GM10248 (cell line): ENCODE results near the gene KCNMB1.

ENCODE experiments used
- CTCF ChIA-PET: fragments of 300-600 bp; sonication (Branson Sonifier 250); formaldehyde crosslinking; extraction: SDS; loops from one replicate; lab custom pipeline; 2021; ENCODE audit warnings: antibody characterized with exemption; lab: Yijun Ruan, JAX
- POLR2A ChIA-PET: fragments of 350-650 bp; sonication (Branson Sonifier 250); formaldehyde crosslinking; extraction: SDS; loops from one replicate; lab custom pipeline; 2020; ENCODE audit warnings: antibody characterized with exemption; lab: Yijun Ruan, JAX
- DNase-seq: peaks from one replicate; pipeline ENCODE4 v3.0.0; 2012; ENCODE audit errors: extremely low spot score
- TF ChIP-seq, protein P1 (sequence below): IDR thresholded peaks from 2 replicates; pipeline ENCODE4 v1.5.1; 2012; ENCODE audit warnings: mild to moderate bottlenecking, low read depth; ENCODE audit errors: extremely low read depth, missing control alignments, control extremely low read depth

KCNMB1 gene

GRCh38 chr5:170348137-170348633, 41.0 kb downstream of the KCNMB1 start:
- TF ChIP-seq, protein P1, sequence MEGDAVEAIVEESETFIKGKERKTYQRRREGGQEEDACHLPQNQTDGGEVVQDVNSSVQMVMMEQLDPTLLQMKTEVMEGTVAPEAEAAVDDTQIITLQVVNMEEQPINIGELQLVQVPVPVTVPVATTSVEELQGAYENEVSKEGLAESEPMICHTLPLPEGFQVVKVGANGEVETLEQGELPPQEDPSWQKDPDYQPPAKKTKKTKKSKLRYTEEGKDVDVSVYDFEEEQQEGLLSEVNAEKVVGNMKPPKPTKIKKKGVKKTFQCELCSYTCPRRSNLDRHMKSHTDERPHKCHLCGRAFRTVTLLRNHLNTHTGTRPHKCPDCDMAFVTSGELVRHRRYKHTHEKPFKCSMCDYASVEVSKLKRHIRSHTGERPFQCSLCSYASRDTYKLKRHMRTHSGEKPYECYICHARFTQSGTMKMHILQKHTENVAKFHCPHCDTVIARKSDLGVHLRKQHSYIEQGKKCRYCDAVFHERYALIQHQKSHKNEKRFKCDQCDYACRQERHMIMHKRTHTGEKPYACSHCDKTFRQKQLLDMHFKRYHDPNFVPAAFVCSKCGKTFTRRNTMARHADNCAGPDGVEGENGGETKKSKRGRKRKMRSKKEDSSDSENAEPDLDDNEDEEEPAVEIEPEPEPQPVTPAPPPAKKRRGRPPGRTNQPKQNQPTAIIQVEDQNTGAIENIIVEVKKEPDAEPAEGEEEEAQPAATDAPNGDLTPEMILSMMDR = no peak
- ChIA-PET POLR2A (no interaction called here), CTCF (interaction anchor here (0.9 to 5.8 kb wide), 8 partner anchors 9 to 123 kb away, joined by 3 to 36 read pairs (median 5); no protein-coding TSS in a partner anchor)
- DNase-seq = no peak

GRCh38 chr5:170347022-170347567, 42.1 kb downstream of the KCNMB1 start:
- CTCF ChIA-PET = interaction anchor here (1.3 to 5.8 kb wide), 6 partner anchors 8 to 121 kb away, joined by 3 to 36 read pairs (median 7); no protein-coding TSS in a partner anchor
- DNase-seq = no peak
- TF ChIP-seq, protein P1 = no peak
- POLR2A ChIA-PET = no interaction called here

- no peak for DNase-seq
- ChIA-PET CTCF (interaction anchor here (1.2 to 2.3 kb wide), 2 partner anchors 11 to 79 kb away, joined by 3 to 10 read pairs; no protein-coding TSS in a partner anchor), POLR2A (no interaction called here)
Observed at GRCh38 chr5:170345971-170346370, 43.2 kb downstream of the KCNMB1 start.

GRCh38 chr5:170343177-170343576, 46.0 kb downstream of the KCNMB1 start:
- TF ChIP-seq, protein P1 = no peak
- POLR2A ChIA-PET = no interaction called here
- no peak for DNase-seq
- CTCF ChIA-PET = interaction anchor here (2.0 kb wide), 1 partner anchor 76 kb away, joined by 12 read pairs; no protein-coding TSS in a partner anchor

More at GRCh38 chr5:170345971-170346370, 43.2 kb downstream of the KCNMB1 start:
- TF ChIP-seq, protein P1 = no peak

GRCh38 chr5:170342153-170342725, 46.9 kb downstream of the KCNMB1 start:
- DNase-seq = no peak
- CTCF ChIA-PET = interaction anchor here (1.6 to 2.0 kb wide), 2 partner anchors 75 to 117 kb away, joined by 5 to 12 read pairs; no protein-coding TSS in a partner anchor
- POLR2A ChIA-PET = no interaction called here
- TF ChIP-seq, protein P1 = no peak

GRCh38 chr5:170341545-170341944, 47.6 kb downstream of the KCNMB1 start:
- no peak for DNase-seq
- POLR2A ChIA-PET = no interaction called here
- TF ChIP-seq, protein P1 = no peak
- CTCF ChIA-PET = interaction anchor here (1.2 to 5.2 kb wide), 6 partner anchors 11 to 116 kb away, joined by 3 to 79 read pairs (median 8); no protein-coding TSS in a partner anchor
